Neural progenitor cell (in vitro differentiated cells): Measurements from ENCODE around the gene DEPDC4.

Experiments
- EZH2 ChIP-seq: fragments of 200-600 bp; sonication (generic); IDR thresholded peaks from 2 replicates; pipeline ENCODE4 v1.6.1; 2017; ENCODE audit warnings: antibody characterized with exemption, mild to moderate bottlenecking, moderate library complexity
- EZH2phosphoT487 ChIP-seq: fragments of 200-600 bp; sonication (generic); IDR thresholded peaks from 2 replicates; pipeline ENCODE4 v1.6.1; 2017; ENCODE audit warnings: antibody characterized with exemption
- TF ChIP-seq, protein P1 (sequence below): fragments of 200-600 bp; sonication (generic); IDR thresholded peaks from 2 replicates; pipeline ENCODE4 v1.5.1; 2017; ENCODE audit warnings: antibody characterized with exemption, mild to moderate bottlenecking

GRCh38 chr12:100303831-100304230 lies 37.0 kb upstream of the DEPDC4 start:
- TF ChIP-seq, protein P1, sequence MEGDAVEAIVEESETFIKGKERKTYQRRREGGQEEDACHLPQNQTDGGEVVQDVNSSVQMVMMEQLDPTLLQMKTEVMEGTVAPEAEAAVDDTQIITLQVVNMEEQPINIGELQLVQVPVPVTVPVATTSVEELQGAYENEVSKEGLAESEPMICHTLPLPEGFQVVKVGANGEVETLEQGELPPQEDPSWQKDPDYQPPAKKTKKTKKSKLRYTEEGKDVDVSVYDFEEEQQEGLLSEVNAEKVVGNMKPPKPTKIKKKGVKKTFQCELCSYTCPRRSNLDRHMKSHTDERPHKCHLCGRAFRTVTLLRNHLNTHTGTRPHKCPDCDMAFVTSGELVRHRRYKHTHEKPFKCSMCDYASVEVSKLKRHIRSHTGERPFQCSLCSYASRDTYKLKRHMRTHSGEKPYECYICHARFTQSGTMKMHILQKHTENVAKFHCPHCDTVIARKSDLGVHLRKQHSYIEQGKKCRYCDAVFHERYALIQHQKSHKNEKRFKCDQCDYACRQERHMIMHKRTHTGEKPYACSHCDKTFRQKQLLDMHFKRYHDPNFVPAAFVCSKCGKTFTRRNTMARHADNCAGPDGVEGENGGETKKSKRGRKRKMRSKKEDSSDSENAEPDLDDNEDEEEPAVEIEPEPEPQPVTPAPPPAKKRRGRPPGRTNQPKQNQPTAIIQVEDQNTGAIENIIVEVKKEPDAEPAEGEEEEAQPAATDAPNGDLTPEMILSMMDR = no peak
- TF ChIP-seq EZH2 (no peak), EZH2phosphoT487 (no peak)
